ENCODE measurements around the gene HHEX.

GRCh38 chr10:92742331-92743228 lies 52.8 kb downstream of the HHEX start:
- TF ChIP-seq CTCF (IDR thresholded peaks at IDR 0.05 in 8 of 11, conservative IDR thresholded peaks at IDR 0.05 in 3 of 11) (no peak), POLR2A (IDR thresholded peaks at IDR 0.05) (no peak)

Data from spleen (tissue), 7 donors.